Endothelial cell of umbilical vein (primary cell): Measurements from ENCODE around the gene BPIFA2. TPM values are rescaled to one million over a fixed set of nuclear protein-coding genes. Genes with fewer than 3 reads are reported as not detected.

Experiments used
- BruUV-seq: library from RNA; stranded (reverse); fragments of 400-500 nt; replicated peaks from 2 replicates; lab custom pipeline; 2021; lab: Mats Ljungman, UMichigan
- CTCF ChIA-PET: fragments of 300-600, 350-600 bp; sonication (Branson Sonifier 250); formaldehyde crosslinking; loops from one replicate; lab custom pipeline; 2021; ENCODE audit warnings: antibody characterized with exemption, inconsistent platforms; lab: Charles Lee
- POLR2A ChIA-PET: fragments of 300-600, 350-600 bp; sonication (Branson Sonifier 250); formaldehyde crosslinking; loops from one replicate; lab custom pipeline; 2021; ENCODE audit warnings: antibody characterized with exemption, inconsistent platforms; lab: Charles Lee
- DNase-seq: peaks from one replicate; pipeline ENCODE4 v3.0.0-alpha.2; 2011; ENCODE audit warnings: low read depth, low spot score
- FAIRE-seq: peaks from 2 replicates; lab custom pipeline; 2011; peaks lifted over from hg19 to GRCh38; lab: Jason Lieb, UNC
- H2AFZ ChIP-seq: 2 replicates; pipeline ENCODE4 v1.6.0; 2012; ENCODE audit warnings: low read depth, low read length, control low read depth, inconsistent platforms
- H3K27ac ChIP-seq: 2 replicates; pipeline ENCODE4 v1.5.1; 2011; ENCODE audit warnings: low read depth, mild to moderate bottlenecking, control low read depth, low read length, moderate library complexity; ENCODE audit not compliant: insufficient read depth
- H3K27me3 ChIP-seq, 2 experiments: 2 replicates each; pipeline versions ENCODE4 v1.6.0 to v1.6.1; 2011; ENCODE audit warnings: low read length in 2 of 2, mixed read lengths in 1 of 2; ENCODE audit not compliant: control insufficient read depth in 2 of 2, insufficient read depth in 2 of 2
- H3K36me3 ChIP-seq, 2 experiments: 2 replicates in 1 of 2; 3 replicates in 1 of 2; pipeline ENCODE4 v1.5.1; 2011; ENCODE audit warnings: low read length in 2 of 2, mild to moderate bottlenecking in 1 of 2, moderate library complexity in 1 of 2; ENCODE audit not compliant: control insufficient read depth in 2 of 2, insufficient read depth in 2 of 2; ENCODE audit errors: extremely low read depth in 1 of 2
- H3K4me1 ChIP-seq: 3 replicates; pipeline ENCODE4 v1.5.1; 2011; ENCODE audit warnings: mild to moderate bottlenecking, low read length; ENCODE audit not compliant: control insufficient read depth, insufficient read depth; ENCODE audit errors: extremely low read depth
- H3K4me2 ChIP-seq: 2 replicates; pipeline ENCODE4 v1.6.1; 2011; ENCODE audit warnings: low read length, control low read depth, mixed read lengths; ENCODE audit not compliant: insufficient read depth
- H3K4me3 ChIP-seq, 3 experiments: fragments of 200-600 bp in 1 of 3; sonication (generic), shearing (Covaris generic) in 1 of 3; replicated peaks in 1 of 3; 2 replicates each; pipeline ENCODE4 v1.5.1; 2011 to 2016; ENCODE audit warnings: control low read depth in 3 of 3, low read length in 3 of 3, mild to moderate bottlenecking in 2 of 3, inconsistent platforms in 1 of 3, low read depth in 1 of 3, moderate library complexity in 1 of 3; ENCODE audit not compliant: insufficient read depth in 1 of 3
- H3K79me2 ChIP-seq: 2 replicates; pipeline ENCODE4 v1.6.0; 2012; ENCODE audit warnings: low read length, inconsistent platforms; ENCODE audit not compliant: control insufficient read depth, insufficient read depth
- H3K9ac ChIP-seq: replicated peaks from 2 replicates; pipeline ENCODE3; 2011; ENCODE audit warnings: low read length, control low read depth; ENCODE audit not compliant: insufficient read depth; ENCODE audit errors: extremely low read depth
- H3K9me1 ChIP-seq: replicated peaks from 3 replicates; pipeline ENCODE4 v1.6.0; 2011; ENCODE audit warnings: mild to moderate bottlenecking, low read length; ENCODE audit not compliant: control insufficient read depth, insufficient read depth; ENCODE audit errors: extremely low read depth
- H3K9me3 ChIP-seq: replicated peaks from 2 replicates; pipeline ENCODE4 v1.5.1; 2012; ENCODE audit warnings: low read length, inconsistent platforms; ENCODE audit not compliant: control insufficient read depth, insufficient read depth
- H4K20me1 ChIP-seq: replicated peaks from 2 replicates; pipeline ENCODE3; 2011; ENCODE audit warnings: mild to moderate bottlenecking, low read length; ENCODE audit not compliant: control insufficient read depth, insufficient read depth; ENCODE audit errors: extremely low read depth
- CTCF ChIP-seq, 2 donors: IDR thresholded peaks; 1 replicate in 1 of 2; 2 replicates in 1 of 2; pipeline ENCODE4 v1.5.1; 2011; ENCODE audit warnings: low read length in 2 of 2, mild to moderate bottlenecking in 2 of 2, moderate library complexity in 2 of 2, control low read depth in 1 of 2, inconsistent platforms in 1 of 2, low read depth in 1 of 2; ENCODE audit not compliant: insufficient read depth in 1 of 2; ENCODE audit errors: extremely low read depth in 1 of 2
- EZH2 ChIP-seq: IDR thresholded peaks from 2 replicates; pipeline ENCODE4 v1.6.1; 2012; ENCODE audit warnings: borderline replicate concordance, low read depth, mild to moderate bottlenecking, moderate library complexity, low read length, inconsistent platforms; ENCODE audit not compliant: severe bottlenecking
- FOS ChIP-seq: IDR thresholded peaks from 2 replicates; pipeline ENCODE4 v1.6.1; 2011; ENCODE audit warnings: mild to moderate bottlenecking, low read length, moderate library complexity, borderline replicate concordance; ENCODE audit not compliant: insufficient read depth
- GATA2 ChIP-seq: IDR thresholded peaks from 2 replicates; pipeline ENCODE4 v1.7.0; 2011; ENCODE audit warnings: low read depth, mild to moderate bottlenecking, moderate library complexity, mixed read lengths, low read length; ENCODE audit not compliant: insufficient read length, insufficient read depth
- MAX ChIP-seq: IDR thresholded peaks from 2 replicates; pipeline ENCODE4 v1.6.1; 2011; ENCODE audit not compliant: insufficient read depth, insufficient read length
- MYC ChIP-seq: IDR thresholded peaks from one replicate; pipeline ENCODE4 v1.6.1; 2011; ENCODE audit warnings: mild to moderate bottlenecking, low read depth, low read length
- POLR2AphosphoS5 ChIP-seq: IDR thresholded peaks from 2 replicates; pipeline ENCODE4 v1.6.1; 2012; ENCODE audit warnings: low read depth, mild to moderate bottlenecking, control low read depth, low read length, moderate library complexity; ENCODE audit not compliant: insufficient read depth
- dilution Hi-C: fragments of 300-500 bp; cut with MboI; formaldehyde crosslinking; loops from one replicate; pipeline ENCODE4 v1.15.0; 2019; ENCODE audit warnings: low sequenced_read_pairs; ENCODE audit not compliant: extremely low pct_ligation_motif_present
- intact Hi-C: fragments of 100-400 bp; cut with micrococcal nuclease; formaldehyde crosslinking; loops from one replicate; pipeline ENCODE4 v1.10.0; 2022
- polyA plus RNA-seq, 4 experiments: library from polyadenylated mRNA; depleted of rRNA in 3 of 4; stranded (reverse) in 3 of 4; unstranded in 1 of 4; fragments of >200 nt; gene quantifications; 2 replicates each; pipeline versions ENCODE4 v1.2.1 to v1.2.3, GENCODE V29; 2011 to 2012; ENCODE audit warnings: missing spikeins in 1 of 4
- total RNA-seq: library from RNA; stranded (reverse); gene quantifications from 2 replicates; pipeline ENCODE4 v1.2.3, GENCODE V29; 2021

The BPIFA2 gene
- total and polyA plus RNA-seq, 2 donors (not counting 3 experiments of a cell fraction or from before 2014, with no cell fraction given) = not detected

- intact Hi-C loops = no loop called here
- DNase-seq = peak; percentile 17
- ChIA-PET CTCF (interaction anchor here (0.6 to 1.2 kb wide), 4 partner anchors 9 to 310 kb away, joined by 3 to 10 read pairs (median 4); no protein-coding TSS in a partner anchor), POLR2A (no interaction called here)
- Histone ChIP-seq H2AFZ (no peak overlapping the region), H3K79me2 (no peaks in the 10 kb centered on the region), H3K36me3 (no peaks in the 10 kb centered on the region), H3K27ac (no peak overlapping the region), H3K27me3 (no peaks in the 10 kb centered on the region), H3K4me1 (no peaks in the 10 kb centered on the region), H4K20me1 (no peaks in the 10 kb centered on the region), H3K4me3 (no peak overlapping the region), H3K9me1 (no peaks in the 10 kb centered on the region), H3K9ac (no peak overlapping the region), H3K4me2 (no peak overlapping the region), H3K9me3 (no peaks in the 10 kb centered on the region)
- dilution Hi-C loops = no loop called here
- FAIRE-seq = no peak
- TF ChIP-seq POLR2AphosphoS5 = no peak
- no peak for TF ChIP-seq MAX
- no peak for TF ChIP-seq EZH2
- no peak for TF ChIP-seq MYC
- no peak for TF ChIP-seq GATA2
- TF ChIP-seq CTCF (IDR thresholded peaks at IDR 0.05; ENCODE audit: extremely low read depth in 1 of 2, insufficient read depth in 1 of 2, low read depth in 1 of 2, low read length in 2 of 2) = peak; percentile 33 to 44
- TF ChIP-seq FOS = no peak
- BruUV-seq = no TSS peak
Measured at GRCh38 chr20:33211817-33212424, 44.0 kb downstream of the BPIFA2 start.
